ENCODE data around the gene ATP13A4. TPM values are rescaled to one million over a fixed set of nuclear protein-coding genes. Genes with fewer than 3 reads are reported as not detected.
A peak's percentile ranks its signal among the peaks of the same experiment; 100 is the strongest.

ATP13A4 gene
- total RNA-seq, 4 donors from 2014 or later = 0.21 to 6.3 (median 1.6) TPM

DNA sequence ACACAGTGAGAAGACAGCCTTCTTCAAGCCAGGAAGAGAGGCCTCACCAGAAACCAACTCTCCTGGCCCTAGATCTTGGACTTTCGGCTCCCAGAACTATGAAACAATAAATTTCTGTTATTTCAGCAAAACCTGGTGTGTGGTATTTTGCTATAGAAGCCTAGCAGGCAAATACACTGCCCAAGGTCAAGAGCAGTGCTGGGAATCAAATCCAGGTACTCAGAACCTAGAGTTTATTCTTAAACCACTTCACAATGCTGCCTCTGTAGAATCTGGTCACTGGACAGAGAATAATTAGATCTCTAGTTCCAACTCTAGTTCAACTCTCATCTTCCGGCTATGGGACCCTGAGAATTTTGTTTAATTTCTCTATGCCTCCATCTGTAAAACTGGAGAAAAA, 46.6 kb downstream of the ATP13A4 start:
- no peak overlapping the region for H3K4me3 ChIP-seq
- no peaks in the 10 kb centered on the region for H3K4me1 ChIP-seq
- no peak for TF ChIP-seq POLR2A (IDR thresholded peaks at IDR 0.05)
- TF ChIP-seq, protein P1, sequence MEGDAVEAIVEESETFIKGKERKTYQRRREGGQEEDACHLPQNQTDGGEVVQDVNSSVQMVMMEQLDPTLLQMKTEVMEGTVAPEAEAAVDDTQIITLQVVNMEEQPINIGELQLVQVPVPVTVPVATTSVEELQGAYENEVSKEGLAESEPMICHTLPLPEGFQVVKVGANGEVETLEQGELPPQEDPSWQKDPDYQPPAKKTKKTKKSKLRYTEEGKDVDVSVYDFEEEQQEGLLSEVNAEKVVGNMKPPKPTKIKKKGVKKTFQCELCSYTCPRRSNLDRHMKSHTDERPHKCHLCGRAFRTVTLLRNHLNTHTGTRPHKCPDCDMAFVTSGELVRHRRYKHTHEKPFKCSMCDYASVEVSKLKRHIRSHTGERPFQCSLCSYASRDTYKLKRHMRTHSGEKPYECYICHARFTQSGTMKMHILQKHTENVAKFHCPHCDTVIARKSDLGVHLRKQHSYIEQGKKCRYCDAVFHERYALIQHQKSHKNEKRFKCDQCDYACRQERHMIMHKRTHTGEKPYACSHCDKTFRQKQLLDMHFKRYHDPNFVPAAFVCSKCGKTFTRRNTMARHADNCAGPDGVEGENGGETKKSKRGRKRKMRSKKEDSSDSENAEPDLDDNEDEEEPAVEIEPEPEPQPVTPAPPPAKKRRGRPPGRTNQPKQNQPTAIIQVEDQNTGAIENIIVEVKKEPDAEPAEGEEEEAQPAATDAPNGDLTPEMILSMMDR (IDR thresholded peaks at IDR 0.05) = no peak
- no peak for TF ChIP-seq EP300 (IDR thresholded peaks at IDR 0.05)
- H3K9me3 ChIP-seq = no peaks in the 10 kb centered on the region
- no peaks in the 10 kb centered on the region for H3K36me3 ChIP-seq
- H3K27me3 ChIP-seq = no peaks in the 10 kb centered on the region
- H3K27ac ChIP-seq = no peak overlapping the region
- 88 to 92% methylated on average over 2 of the region's 2 CpGs for WGBS, 2 donors
- DNase-seq (ENCODE audit: low spot score in 2 of 2) = no peak

- Histone ChIP-seq H3K4me1 (no peaks in the 10 kb centered on the region), H3K4me3 (no peak overlapping the region), H3K27ac (no peak overlapping the region), H3K27me3 (no peaks in the 10 kb centered on the region), H3K9me3 (no peaks in the 10 kb centered on the region), H3K36me3 (no peaks in the 10 kb centered on the region)
- TF ChIP-seq POLR2A (IDR thresholded peaks at IDR 0.05) = no peak
- TF ChIP-seq, protein P1 (IDR thresholded peaks at IDR 0.05) = no peak
- no peak for TF ChIP-seq EP300 (IDR thresholded peaks at IDR 0.05)
- 56 to 58% methylated on average over 3 of the region's 3 CpGs for WGBS, 2 donors
- DNase-seq (ENCODE audit: low spot score in 2 of 2) = no peak
These were observed 47.1 kb downstream of the ATP13A4 start for GRCh38 chr3:193507566-193507965.

GRCh38 chr3:193506921-193507320, 47.8 kb downstream of the ATP13A4 start:
- H3K36me3 ChIP-seq = no peaks in the 10 kb centered on the region
- no peak overlapping the region for H3K4me3 ChIP-seq
- no peaks in the 10 kb centered on the region for H3K4me1 ChIP-seq
- TF ChIP-seq EP300 (IDR thresholded peaks at IDR 0.05) = no peak
- TF ChIP-seq, protein P1 (IDR thresholded peaks at IDR 0.05) = no peak
- TF ChIP-seq POLR2A (IDR thresholded peaks at IDR 0.05) = no peak
- DNase-seq (ENCODE audit: low spot score in 2 of 2) = no peak
- no peaks in the 10 kb centered on the region for H3K9me3 ChIP-seq
- no peak overlapping the region for H3K27ac ChIP-seq
- H3K27me3 ChIP-seq = no peaks in the 10 kb centered on the region
- WGBS, 2 donors = 75 to 84% methylated on average over 1 of the region's 1 CpG

DNA sequence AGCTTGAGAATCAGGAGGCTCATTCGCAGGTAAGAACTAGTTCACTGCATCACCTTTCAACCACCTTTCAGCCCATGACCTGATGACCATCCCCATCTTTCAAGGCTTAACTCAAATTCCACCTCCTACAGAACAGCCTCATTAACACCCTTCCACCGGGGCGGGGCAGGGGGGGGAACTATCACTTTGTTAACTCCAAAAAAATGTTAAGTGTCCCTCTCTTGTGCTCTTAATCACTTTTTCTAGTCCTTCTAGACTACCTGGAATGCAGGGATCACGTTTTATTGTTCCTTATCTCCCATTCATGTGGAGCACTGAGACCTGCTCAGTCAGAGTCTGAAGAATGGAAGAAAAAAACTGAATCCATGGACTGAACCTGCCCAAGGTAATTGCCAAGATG, 51.8 kb downstream of the ATP13A4 start:
- Histone ChIP-seq H3K27ac (no peak overlapping the region), H3K4me1 (peaks cover 0 to 18% (median 0%) of the 10 kb centered on the region in 4 donors), H3K4me3 (no peak overlapping the region), H3K27me3 (no peaks in the 10 kb centered on the region), H3K36me3 (no peaks in the 10 kb centered on the region), H3K9me3 (no peaks in the 10 kb centered on the region)
- 83 to 88% methylated on average over 4 of the region's 4 CpGs for WGBS, 2 donors
- TF ChIP-seq POLR2A (IDR thresholded peaks at IDR 0.05) = no peak
- TF ChIP-seq EP300 (IDR thresholded peaks at IDR 0.05) = no peak
- TF ChIP-seq, protein P1 (IDR thresholded peaks at IDR 0.05) = no peak
- no peak for DNase-seq (ENCODE audit: low spot score in 2 of 2)

DNA sequence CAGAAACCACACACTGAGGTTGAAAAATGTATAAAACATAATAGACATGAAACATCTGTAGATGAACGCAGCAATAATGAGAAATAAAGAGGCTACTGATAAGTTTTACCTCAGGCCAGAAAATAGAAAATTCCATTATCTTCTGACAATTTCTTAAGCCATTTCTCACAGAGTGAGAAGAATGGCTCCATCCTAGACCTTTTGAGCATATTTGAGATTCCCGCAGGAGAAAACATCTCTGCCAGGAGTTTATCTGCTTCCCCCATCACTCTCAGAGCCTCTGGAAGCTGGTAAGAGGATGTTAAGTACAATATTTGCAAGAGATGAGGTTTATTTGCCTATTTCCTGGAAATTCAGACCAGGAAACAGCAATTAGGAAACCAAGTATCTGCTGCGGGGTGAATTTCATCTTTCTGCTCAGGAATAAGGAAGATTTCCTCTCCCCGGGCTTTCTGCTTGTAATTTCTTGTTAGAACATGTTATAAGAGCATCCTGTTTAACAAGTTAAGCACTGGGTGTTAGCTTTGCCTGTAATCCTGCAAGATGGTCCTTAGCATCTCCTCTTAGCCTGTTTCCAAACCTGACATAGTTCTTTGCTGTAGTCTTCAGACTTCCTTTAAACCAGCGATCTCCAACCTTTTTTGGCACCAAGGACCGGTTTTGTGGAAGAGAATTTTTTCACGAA, 54.8 kb downstream of the ATP13A4 start:
- Histone ChIP-seq H3K4me1 (peaks cover 0 to 18% (median 0%) of the 10 kb centered on the region in 4 donors), H3K9me3 (no peaks in the 10 kb centered on the region), H3K36me3 (no peaks in the 10 kb centered on the region), H3K4me3 (no peak overlapping the region), H3K27me3 (no peaks in the 10 kb centered on the region), H3K27ac (peak overlapping the region in 2 of 4 donors; percentile 18 to 31)
- 72 to 80% methylated on average over 7 of the region's 7 CpGs for WGBS, 2 donors
- TF ChIP-seq EP300 (IDR thresholded peaks at IDR 0.05) (no peak), POLR2A (IDR thresholded peaks at IDR 0.05) (no peak)
- TF ChIP-seq, protein P1 (IDR thresholded peaks at IDR 0.05) = no peak
- DNase-seq (ENCODE audit: low spot score in 2 of 2) = no peak
